Keratinocyte (primary cell): Measurements from ENCODE around the gene GAD2. TPM values are rescaled to one million over a fixed set of nuclear protein-coding genes. Genes with fewer than 3 reads are reported as not detected.

Source experiments
- DNase-seq: peaks from one replicate; pipeline ENCODE4 v3.0.0-alpha.2; 2011; ENCODE audit warnings: low read depth, missing footprints, low spot score
- FAIRE-seq: peaks from 2 replicates; lab custom pipeline; 2011; peaks lifted over from hg19 to GRCh38; lab: Jason Lieb, UNC
- H2AFZ ChIP-seq: 2 replicates; pipeline ENCODE4 v1.6.0; 2012; ENCODE audit warnings: low read length, control low read depth, inconsistent platforms; ENCODE audit not compliant: control insufficient read depth
- H3K27ac ChIP-seq: 2 replicates; pipeline ENCODE4 v1.5.1; 2011; ENCODE audit warnings: low read length; ENCODE audit not compliant: control insufficient read depth, insufficient read depth
- H3K27me3 ChIP-seq: 3 replicates; pipeline ENCODE4 v1.6.0; 2011; ENCODE audit warnings: low read length; ENCODE audit not compliant: control insufficient read depth, insufficient read depth; ENCODE audit errors: extremely low read depth
- H3K36me3 ChIP-seq, 2 experiments: 2 replicates in 1 of 2; 3 replicates in 1 of 2; pipeline ENCODE4 v1.5.1; 2011; ENCODE audit warnings: low read length in 2 of 2, mild to moderate bottlenecking in 1 of 2; ENCODE audit not compliant: control insufficient read depth in 2 of 2, insufficient read depth in 2 of 2; ENCODE audit errors: extremely low read depth in 1 of 2
- H3K4me1 ChIP-seq: 3 replicates; pipeline ENCODE4 v1.5.1; 2011; ENCODE audit warnings: low read length; ENCODE audit not compliant: control insufficient read depth, insufficient read depth; ENCODE audit errors: extremely low read depth
- H3K4me2 ChIP-seq: 3 replicates; pipeline ENCODE4 v1.6.0; 2011; ENCODE audit warnings: low read depth, low read length; ENCODE audit not compliant: control insufficient read depth, insufficient read depth; ENCODE audit errors: extremely low read depth
- H3K4me3 ChIP-seq, 3 experiments: fragments of 200-600 bp in 1 of 3; sonication (generic) in 1 of 3; 2 replicates in 2 of 3; 3 replicates in 1 of 3; pipeline ENCODE4 v1.5.1; 2011 to 2016; ENCODE audit warnings: low read length in 3 of 3, mild to moderate bottlenecking in 3 of 3, control low read depth in 2 of 3, inconsistent platforms in 1 of 3, low read depth in 1 of 3, mixed read lengths in 1 of 3, mixed run types in 1 of 3, moderate library complexity in 1 of 3; ENCODE audit not compliant: control insufficient read depth in 2 of 3, insufficient read depth in 2 of 3; ENCODE audit errors: extremely low read depth in 1 of 3
- H3K79me2 ChIP-seq: 2 replicates; pipeline ENCODE4 v1.6.0; 2012; ENCODE audit warnings: low read length; ENCODE audit not compliant: control insufficient read depth, insufficient read depth
- H3K9ac ChIP-seq: 3 replicates; pipeline ENCODE4 v1.6.0; 2011; ENCODE audit warnings: low read length; ENCODE audit not compliant: control insufficient read depth, insufficient read depth; ENCODE audit errors: extremely low read depth
- H3K9me1 ChIP-seq: 3 replicates; pipeline ENCODE4 v1.6.0; 2011; ENCODE audit warnings: low read length; ENCODE audit not compliant: control insufficient read depth, insufficient read depth; ENCODE audit errors: extremely low read depth
- H3K9me3 ChIP-seq: 2 replicates; pipeline ENCODE4 v1.5.1; 2012; ENCODE audit warnings: low read depth, low read length; ENCODE audit not compliant: control insufficient read depth
- H4K20me1 ChIP-seq: 3 replicates; pipeline ENCODE4 v1.6.0; 2011; ENCODE audit warnings: low read length; ENCODE audit not compliant: control insufficient read depth, insufficient read depth; ENCODE audit errors: extremely low read depth
- CTCF ChIP-seq, 3 experiments: IDR thresholded peaks in 1 of 3; conservative IDR thresholded peaks in 1 of 3; optimal IDR thresholded peaks in 1 of 3; 2 replicates in 2 of 3; 3 replicates in 1 of 3; pipeline versions ENCODE3 to v1.5.1; 2011; ENCODE audit warnings: low read length in 3 of 3, mild to moderate bottlenecking in 3 of 3, moderate library complexity in 2 of 3, control low read depth in 1 of 3, inconsistent platforms in 1 of 3; ENCODE audit not compliant: insufficient read depth in 2 of 3; ENCODE audit errors: extremely low read depth in 1 of 3
- EZH2 ChIP-seq: IDR thresholded peaks from one replicate; pipeline ENCODE4 v1.6.1; 2012; ENCODE audit warnings: inconsistent platforms, mild to moderate bottlenecking, low read length, moderate library complexity
- dilution Hi-C: fragments of 300-500 bp; cut with MboI; formaldehyde crosslinking; loops from one replicate; pipeline ENCODE4 v1.7.0; 2020; ENCODE audit warnings: low sequenced_read_pairs; ENCODE audit not compliant: extremely low pct_ligation_motif_present
- polyA plus RNA-seq, 5 experiments: library from polyadenylated mRNA; depleted of rRNA in 3 of 5; stranded (reverse) in 3 of 5; stranded (forward) in 1 of 5; unstranded in 1 of 5; fragments of >200 nt; gene quantifications; 1 replicate in 1 of 5; 2 replicates in 3 of 5; 3 replicates in 1 of 5; pipeline versions ENCODE4 v1.2.1 to v1.2.3, GENCODE V29; 2011 to 2012; ENCODE audit warnings: missing spikeins in 2 of 5, low read depth in 1 of 5, low replicate concordance in 1 of 5

The GAD2 gene
- polyA plus RNA-seq, 1 donor (not counting 4 experiments of a cell fraction or from before 2014, with no cell fraction given), result not detected

- no peak overlapping the region for H3K9ac ChIP-seq
- dilution Hi-C loops, result no loop called here
- H4K20me1 ChIP-seq, result no peaks in the 10 kb centered on the region
- TF ChIP-seq CTCF (optimal IDR thresholded peaks at IDR 0.05 in 1 of 3, IDR thresholded peaks at IDR 0.05 in 1 of 3, conservative IDR thresholded peaks at IDR 0.05 in 1 of 3; ENCODE audit: extremely low read depth in 1 of 3, insufficient read depth in 2 of 3, low read length in 3 of 3), result no peak
- TF ChIP-seq EZH2, result no peak
- no peak overlapping the region for H3K27ac ChIP-seq
- no peaks in the 10 kb centered on the region for H3K9me1 ChIP-seq
- no peak for DNase-seq
- no peak for FAIRE-seq
- no peaks in the 10 kb centered on the region for H3K27me3 ChIP-seq
- no peak overlapping the region for H2AFZ ChIP-seq
- H3K4me2 ChIP-seq, result no peak overlapping the region
- H3K36me3 ChIP-seq, result no peaks in the 10 kb centered on the region
- H3K79me2 ChIP-seq, result no peaks in the 10 kb centered on the region
- no peak overlapping the region for H3K4me3 ChIP-seq
- H3K9me3 ChIP-seq, result no peaks in the 10 kb centered on the region
- H3K4me1 ChIP-seq, result no peaks in the 10 kb centered on the region
Measured at GRCh38 chr10:26274391-26274790, 57.8 kb downstream of the GAD2 start.

- Histone ChIP-seq H3K4me1 (no peaks in the 10 kb centered on the region), H3K4me3 (no peak overlapping the region), H3K9me3 (no peaks in the 10 kb centered on the region), H3K4me2 (no peak overlapping the region), H3K27ac (no peak overlapping the region), H4K20me1 (no peaks in the 10 kb centered on the region), H3K79me2 (no peaks in the 10 kb centered on the region), H3K27me3 (no peaks in the 10 kb centered on the region), H3K36me3 (no peaks in the 10 kb centered on the region), H3K9me1 (no peaks in the 10 kb centered on the region), H2AFZ (no peak overlapping the region), H3K9ac (no peak overlapping the region)
- DNase-seq (no peak), FAIRE-seq (no peak)
- no peak for TF ChIP-seq EZH2
- TF ChIP-seq CTCF (optimal IDR thresholded peaks at IDR 0.05 in 1 of 3, IDR thresholded peaks at IDR 0.05 in 1 of 3, conservative IDR thresholded peaks at IDR 0.05 in 1 of 3; ENCODE audit: extremely low read depth in 1 of 3, insufficient read depth in 2 of 3, low read length in 3 of 3), result no peak
- dilution Hi-C loops, result no loop called here
Measured at GRCh38 chr10:26278295-26278694, 61.7 kb downstream of the GAD2 start.
